ES-I3 (cell line): Measurements from ENCODE around the gene ANKS1A.

Experiments used
- H3K36me3 ChIP-seq: 2 replicates; pipeline ENCODE4 v1.6.1; 2013; ENCODE audit warnings: mild to moderate bottlenecking, low read length, control low read depth, moderate library complexity; ENCODE audit not compliant: insufficient read depth
- H3K4me1 ChIP-seq: 2 replicates; pipeline ENCODE4 v1.6.1; 2013; ENCODE audit warnings: mild to moderate bottlenecking, control low read depth, low read length; ENCODE audit not compliant: insufficient read depth
- H3K9ac ChIP-seq: 2 replicates; pipeline ENCODE4 v1.6.1; 2013; ENCODE audit warnings: low read depth, mild to moderate bottlenecking, low read length, moderate library complexity
- H3K9me3 ChIP-seq: 2 replicates; pipeline ENCODE4 v1.6.1; 2013; ENCODE audit warnings: mild to moderate bottlenecking, low read length, moderate library complexity; ENCODE audit not compliant: control insufficient read depth, insufficient read depth

ANKS1A gene

DNA sequence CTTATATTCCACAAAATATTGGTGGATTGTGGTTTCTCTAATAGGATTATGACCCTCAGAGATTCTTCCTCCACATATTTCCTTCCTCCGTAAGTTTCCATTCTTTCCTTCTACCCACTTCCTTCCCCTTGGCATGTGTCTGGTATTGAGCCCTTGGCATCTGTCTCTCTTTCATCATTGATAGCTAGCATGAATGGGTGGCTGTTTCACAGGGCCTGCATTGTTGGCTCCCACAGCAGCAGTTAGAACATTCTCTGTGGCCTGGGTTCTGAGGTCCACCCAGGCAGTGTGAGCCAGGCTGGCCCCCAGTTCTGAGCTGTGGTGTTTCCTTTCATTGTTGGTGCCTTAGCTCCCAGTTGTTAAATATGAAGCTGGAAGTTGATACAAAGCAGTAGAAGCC, 125.3 kb downstream of the ANKS1A start:
- Histone ChIP-seq H3K9me3 (no peaks in the 10 kb centered on the region), H3K9ac (no peak overlapping the region), H3K4me1 (peaks cover 16% of the 10 kb centered on the region; the same call in 1 of the 2 replicates), H3K36me3 (no peaks in the 10 kb centered on the region; the same call in 1 of the 2 replicates)

- H3K9ac ChIP-seq, result no peak overlapping the region
Measured at GRCh38 chr6:35014786-35015185, 125.7 kb downstream of the ANKS1A start.

GRCh38 chr6:35015476-35015875, 126.4 kb downstream of the ANKS1A start:
- H3K9ac ChIP-seq, result no peak overlapping the region
- H3K36me3 ChIP-seq, result no peaks in the 10 kb centered on the region; the same call in 1 of the 2 replicates
- H3K4me1 ChIP-seq, result peaks cover 16% of the 10 kb centered on the region; the same call in 1 of the 2 replicates
- no peaks in the 10 kb centered on the region for H3K9me3 ChIP-seq

More at GRCh38 chr6:35014786-35015185, 125.7 kb downstream of the ANKS1A start:
- peaks cover 16% of the 10 kb centered on the region; the same call in 1 of the 2 replicates for H3K4me1 ChIP-seq
- no peaks in the 10 kb centered on the region for H3K9me3 ChIP-seq
- H3K36me3 ChIP-seq, result no peaks in the 10 kb centered on the region; the same call in 1 of the 2 replicates

DNA sequence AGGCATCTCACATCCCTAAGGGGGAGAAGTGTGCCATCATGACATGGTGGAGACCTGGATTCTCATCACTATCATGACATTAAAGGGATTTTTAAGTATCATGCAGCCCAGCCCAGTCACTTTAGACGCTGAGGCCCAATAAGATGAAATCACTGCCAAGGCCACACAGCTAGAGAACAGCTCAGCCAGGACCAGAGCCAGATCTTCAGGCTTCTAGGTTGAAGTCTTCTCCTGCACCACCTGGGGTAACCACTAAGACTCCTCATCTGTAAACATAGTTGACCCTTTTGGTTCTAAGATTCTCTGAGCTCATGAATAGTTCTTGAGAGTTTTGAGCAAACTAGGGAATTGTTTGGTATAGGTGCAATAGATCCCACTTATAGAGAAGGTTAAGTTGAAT, 126.9 kb downstream of the ANKS1A start:
- no peaks in the 10 kb centered on the region for H3K9me3 ChIP-seq
- no peaks in the 10 kb centered on the region; the same call in 1 of the 2 replicates for H3K36me3 ChIP-seq
- H3K4me1 ChIP-seq, result peaks cover 21% of the 10 kb centered on the region
- H3K9ac ChIP-seq, result no peak overlapping the region

- Histone ChIP-seq H3K4me1 (peaks cover 27% of the 10 kb centered on the region), H3K9ac (no peak overlapping the region), H3K9me3 (no peaks in the 10 kb centered on the region)
Measured at GRCh38 chr6:35016502-35017321, 127.7 kb downstream of the ANKS1A start.

DNA sequence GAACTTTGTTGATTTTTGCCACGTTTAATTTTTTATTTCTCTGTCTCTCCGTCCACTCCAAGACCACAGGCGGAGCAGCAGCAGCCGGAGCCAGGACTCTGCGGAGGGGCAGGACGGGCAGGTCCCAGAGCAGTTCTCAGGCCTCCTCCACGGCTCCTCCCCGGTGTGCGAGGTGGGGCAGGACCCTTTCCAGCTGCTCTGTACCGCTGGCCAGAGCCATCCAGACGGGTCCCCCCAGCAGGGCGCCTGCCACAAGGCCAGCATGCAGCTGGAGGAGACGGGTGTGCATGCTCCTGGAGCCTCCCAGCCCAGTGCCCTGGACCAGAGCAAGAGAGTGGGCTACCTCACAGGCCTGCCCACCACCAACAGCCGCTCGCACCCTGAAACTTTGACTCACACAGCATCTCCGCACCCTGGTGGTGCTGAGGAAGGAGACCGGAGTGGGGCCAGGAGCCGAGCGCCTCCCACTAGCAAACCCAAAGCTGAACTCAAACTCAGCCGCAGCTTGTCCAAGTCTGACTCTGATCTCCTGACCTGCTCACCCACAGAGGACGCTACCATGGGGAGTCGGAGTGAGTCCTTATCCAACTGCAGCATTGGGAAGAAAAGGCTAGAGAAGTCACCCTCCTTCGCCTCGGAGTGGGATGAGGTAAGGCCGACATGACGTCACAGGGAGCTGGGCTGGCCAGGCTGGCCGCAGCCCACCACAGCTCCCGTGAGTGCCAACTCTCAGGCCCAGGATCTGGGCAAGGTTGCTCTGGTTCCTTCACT, 128.5 kb downstream of the ANKS1A start:
- no peaks in the 10 kb centered on the region; the same call in 1 of the 2 replicates for H3K36me3 ChIP-seq
- H3K9me3 ChIP-seq, result no peaks in the 10 kb centered on the region
- H3K9ac ChIP-seq, result no peak overlapping the region
- peaks cover 35% of the 10 kb centered on the region for H3K4me1 ChIP-seq

More at GRCh38 chr6:35016502-35017321, 127.7 kb downstream of the ANKS1A start:
- no peaks in the 10 kb centered on the region; the same call in 1 of the 2 replicates for H3K36me3 ChIP-seq

- Histone ChIP-seq H3K9ac (no peak overlapping the region), H3K4me1 (peaks cover 41% of the 10 kb centered on the region), H3K36me3 (no peaks in the 10 kb centered on the region; the same call in 1 of the 2 replicates), H3K9me3 (no peaks in the 10 kb centered on the region)
Measured at GRCh38 chr6:35018182-35018519, 129.1 kb downstream of the ANKS1A start.

DNA sequence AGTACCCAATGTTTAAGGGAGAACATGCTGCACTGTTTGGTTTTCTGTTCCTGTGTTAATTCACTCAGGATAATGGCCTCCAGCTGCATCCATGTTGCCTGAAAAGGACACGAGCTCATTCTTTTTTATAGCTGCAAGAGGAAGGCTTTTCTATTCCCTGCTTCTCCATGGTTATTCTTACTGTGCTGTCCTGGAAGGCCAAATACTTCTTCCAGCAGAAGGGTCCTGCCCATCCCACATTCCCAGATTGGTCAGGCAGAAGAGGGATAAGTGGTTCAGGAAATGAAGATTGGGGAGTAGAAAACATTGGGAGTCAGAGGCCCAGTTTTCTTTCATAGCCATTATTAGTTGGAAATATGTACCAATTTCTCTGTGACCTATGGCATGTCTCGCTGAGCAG, 129.7 kb downstream of the ANKS1A start:
- Histone ChIP-seq H3K4me1 (peaks cover 46% of the 10 kb centered on the region), H3K9me3 (no peaks in the 10 kb centered on the region), H3K36me3 (no peaks in the 10 kb centered on the region; the same call in 1 of the 2 replicates), H3K9ac (no peak overlapping the region)

- Histone ChIP-seq H3K9me3 (no peaks in the 10 kb centered on the region), H3K4me1 (peaks cover 47% of the 10 kb centered on the region), H3K9ac (no peak overlapping the region), H3K36me3 (no peaks in the 10 kb centered on the region; the same call in 1 of the 2 replicates)
Measured at GRCh38 chr6:35019171-35019570, 130.1 kb downstream of the ANKS1A start.

DNA sequence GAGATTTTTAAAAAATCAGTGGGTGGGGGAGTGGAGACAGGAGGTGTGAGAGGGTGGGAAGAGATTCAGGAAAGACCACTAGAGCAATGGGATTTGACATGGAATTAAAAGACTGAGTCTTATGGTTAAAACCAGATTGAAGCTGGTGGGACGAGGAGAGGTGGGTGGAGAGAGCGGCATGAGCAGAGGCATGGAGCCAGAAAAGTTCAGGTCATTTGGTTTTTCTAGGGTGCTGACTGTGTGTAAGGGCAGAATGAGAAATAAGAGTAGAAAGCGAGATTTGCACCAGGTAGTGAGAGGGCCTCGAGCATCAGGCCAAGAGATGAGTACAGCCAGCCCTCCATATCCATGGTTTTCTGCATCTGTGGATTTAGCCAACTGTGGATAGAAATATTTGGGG, 130.8 kb downstream of the ANKS1A start:
- H3K9ac ChIP-seq, result no peak overlapping the region
- H3K9me3 ChIP-seq, result no peaks in the 10 kb centered on the region
- peaks cover 46% of the 10 kb centered on the region for H3K4me1 ChIP-seq
- no peaks in the 10 kb centered on the region; the same call in 1 of the 2 replicates for H3K36me3 ChIP-seq

DNA sequence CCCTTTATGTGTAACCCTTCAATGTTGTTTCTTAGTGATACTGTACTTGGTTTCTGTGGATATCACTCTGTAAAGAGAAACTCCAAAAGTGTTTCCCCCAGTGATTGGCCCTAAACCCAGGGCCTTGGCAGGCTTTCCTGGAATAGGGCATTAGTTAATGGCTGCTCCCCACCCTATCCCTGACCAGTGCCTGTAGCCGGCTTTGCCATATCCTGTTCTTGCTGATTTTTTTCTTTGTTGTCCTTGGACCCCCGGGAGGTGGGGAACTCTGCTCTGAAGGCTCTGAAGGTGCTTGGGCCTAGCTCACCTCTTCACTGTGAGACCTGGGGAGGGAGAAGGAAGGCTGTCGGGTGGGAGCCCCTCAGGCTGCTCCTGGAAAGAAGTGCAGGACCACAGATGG, 131.9 kb downstream of the ANKS1A start:
- Histone ChIP-seq H3K9me3 (no peaks in the 10 kb centered on the region), H3K9ac (no peak overlapping the region), H3K4me1 (peaks cover 53% of the 10 kb centered on the region), H3K36me3 (no peaks in the 10 kb centered on the region; the same call in 1 of the 2 replicates)

DNA sequence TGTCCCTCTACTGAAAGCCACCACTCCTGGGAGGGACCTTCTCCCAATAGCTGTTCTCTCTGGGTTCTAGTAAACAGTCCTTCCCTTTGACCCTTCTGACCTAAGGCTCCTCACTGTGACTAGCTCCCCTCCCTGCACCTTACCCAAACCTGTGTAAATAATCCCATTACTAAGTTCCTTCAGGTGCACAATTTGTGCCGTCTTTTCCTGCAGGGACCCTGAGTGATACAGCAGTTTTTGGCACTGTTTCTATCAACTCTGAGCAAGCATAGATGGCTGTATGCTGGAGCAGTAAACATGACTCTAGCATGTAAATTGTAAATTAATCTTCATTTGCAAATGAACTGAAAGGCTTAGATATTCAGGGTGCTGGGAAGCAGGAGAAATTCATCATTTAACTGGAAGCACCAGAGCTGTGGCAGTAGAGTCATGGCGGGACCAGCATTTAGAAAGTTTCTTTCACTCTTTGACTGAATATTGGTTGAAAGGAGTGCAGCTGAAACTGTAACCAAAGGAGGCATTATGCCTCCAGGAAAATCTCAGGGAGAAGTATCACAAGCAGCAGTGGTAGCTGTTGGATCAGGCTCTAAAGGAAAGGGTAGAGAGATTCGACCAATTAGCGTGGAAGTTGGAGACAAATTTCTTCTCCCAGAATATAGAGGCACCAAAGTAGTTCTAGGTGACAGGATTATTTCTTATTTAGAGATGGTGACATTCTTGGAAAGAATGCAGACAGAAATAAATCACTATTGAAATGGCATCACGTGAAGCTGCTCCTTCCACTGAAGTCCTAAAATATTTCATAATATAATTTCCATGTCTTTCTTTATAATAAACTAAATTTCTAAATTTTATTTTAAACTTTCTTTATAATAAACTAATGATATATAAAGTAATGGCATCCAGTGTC, 134.3 kb downstream of the ANKS1A start:
- peaks cover 55% of the 10 kb centered on the region for H3K4me1 ChIP-seq

GRCh38 chr6:35024551-35025054, 135.5 kb downstream of the ANKS1A start:
- H3K36me3 ChIP-seq, result no peaks in the 10 kb centered on the region
- no peak overlapping the region for H3K9ac ChIP-seq
- H3K4me1 ChIP-seq, result peaks cover 55% of the 10 kb centered on the region
- no peaks in the 10 kb centered on the region for H3K9me3 ChIP-seq

More for the DNA sequence above, 134.3 kb downstream of the ANKS1A start:
- H3K9me3 ChIP-seq, result no peaks in the 10 kb centered on the region
- no peak overlapping the region for H3K9ac ChIP-seq
- H3K36me3 ChIP-seq, result no peaks in the 10 kb centered on the region; the same call in 1 of the 2 replicates
